ENCODE data around the gene RERE. TPM values are rescaled to one million over a fixed set of nuclear protein-coding genes. Genes with fewer than 3 reads are reported as not detected.

Gene RERE
- total RNA-seq, 1 experiment from 2014 or later, result 40.6 TPM

GRCh38 chr1:8351693-8352470 lies 465.6 kb downstream of the RERE start:
- intact Hi-C loops (cut with micrococcal nuclease), result no loop called here
- Histone ChIP-seq H3K27me3 (ENCODE audit: insufficient read depth, low read length) (no peaks in the 10 kb centered on the region), H4K20me1 (ENCODE audit: insufficient read depth) (no peaks in the 10 kb centered on the region), H3K9ac (ENCODE audit: low read length) (no peak overlapping the region), H2AFZ (ENCODE audit: low read depth, low read length, poor library complexity, severe bottlenecking) (no peak overlapping the region), H3K4me2 (ENCODE audit: low read length) (0 out of 2 replicates have a peak overlapping the region, but pooled peaks have one; percentile 5), H3K79me2 (ENCODE audit: insufficient read depth, low read length) (no peaks in the 10 kb centered on the region), H3K9me2 (ENCODE audit: insufficient read depth) (no peaks in the 10 kb centered on the region), H3K4me3 (replicated peaks in 1 of 2; ENCODE audit: low read depth in 1 of 2, low read length in 2 of 2) (no peak overlapping the region), H3K4me1 (ENCODE audit: control insufficient read depth in 1 of 2, insufficient read depth in 2 of 2, low read length in 2 of 2) (peaks cover 0 to 22% of the 10 kb centered on the region in 2 experiments; a peak in 3 of 4 replicates), H3K9me3 (ENCODE audit: control insufficient read depth in 1 of 2, insufficient read depth in 1 of 2, low read depth in 1 of 2, low read length in 2 of 2) (no peaks in the 10 kb centered on the region), H3K36me3 (ENCODE audit: control insufficient read depth in 1 of 2, insufficient read depth in 2 of 2, low read length in 2 of 2) (peaks cover 4 to 6% of the 10 kb centered on the region in 2 experiments; a peak in 2 of 4 replicates), H3K27ac (ENCODE audit: low read depth, low read length) (peak overlapping the region; percentile 36; the same call in 1 of the 2 replicates)
- no peak for DNase-seq (ENCODE audit: low read depth, low spot score)
- RAD21 ChIA-PET (ENCODE audit: low non-redundant PET in 1 of 2, low total read pairs in 2 of 2, uncharacterized antibody in 2 of 2, unreplicated experiment in 2 of 2), result interaction anchor here in 1 of 2 experiments (0.5 to 0.6 kb wide), 2 partner anchors 20 to 1203 kb away, joined by 4 to 5 read pairs; no protein-coding TSS in a partner anchor
- CTCF ChIA-PET, result interaction anchor here (0.9 to 3.2 kb wide), 4 partner anchors 371 to 497 kb away, joined by 3 to 35 read pairs (median 10); no protein-coding TSS in a partner anchor
- ATAC-seq, result peak; percentile 71
- BruUV-seq (replicated peaks), result no TSS peak
- POLR2A ChIA-PET, result no interaction called here
- no peak for TF ChIP-seq SP1 (IDR thresholded peaks at IDR 0.05; ENCODE audit: low read depth)
- no peak for TF ChIP-seq ZNF274 (IDR thresholded peaks at IDR 0.05; ENCODE audit: low read depth, low read length)
- no peak for TF ChIP-seq EGR1 (IDR thresholded peaks at IDR 0.05; ENCODE audit: low read depth)
- TF ChIP-seq POLR2A (IDR thresholded peaks at IDR 0.05; ENCODE audit: borderline replicate concordance, extremely low read depth, insufficient read depth, insufficient read length), result no peak
- no peak for TF ChIP-seq CBX3 (IDR thresholded peaks at IDR 0.05; ENCODE audit: low read depth)
- TF ChIP-seq ZBTB33 (IDR thresholded peaks at IDR 0.05; ENCODE audit: extremely low read depth, insufficient replicate concordance, low read length), result no peak
- TF ChIP-seq EZH2 (IDR thresholded peaks at IDR 0.05), result no peak
- TF ChIP-seq RAD21 (IDR thresholded peaks at IDR 0.05; ENCODE audit: low read depth), result peak; percentile 60
- no peak for TF ChIP-seq FOSL1 (IDR thresholded peaks at IDR 0.05; ENCODE audit: low read depth)
- TF ChIP-seq SIN3A (IDR thresholded peaks at IDR 0.05; ENCODE audit: low read depth), result no peak
- no peak for TF ChIP-seq MAX (IDR thresholded peaks at IDR 0.05)
- no peak for TF ChIP-seq TCF7L2 (IDR thresholded peaks at IDR 0.05; ENCODE audit: borderline replicate concordance, extremely low read depth, insufficient read depth, insufficient read length)
- no peak for TF ChIP-seq CEBPB (IDR thresholded peaks at IDR 0.05; ENCODE audit: low read depth)
- TF ChIP-seq REST (IDR thresholded peaks at IDR 0.05; ENCODE audit: low read depth), result no peak
- peak; percentile 10 for TF ChIP-seq YY1 (IDR thresholded peaks at IDR 0.05; ENCODE audit: extremely low read depth, insufficient replicate concordance, low read depth, low read length)
- TF ChIP-seq CTCF (IDR thresholded peaks at IDR 0.05 in 2 of 3, conservative IDR thresholded peaks at IDR 0.05 in 1 of 3; ENCODE audit: borderline replicate concordance in 1 of 3, insufficient read depth in 1 of 3, low read depth in 2 of 3, low read length in 2 of 3), result peak; percentile 61 to 90 (median 89); a peak in 5 of 6 replicates
- no peak for TF ChIP-seq ELF1 (IDR thresholded peaks at IDR 0.05; ENCODE audit: borderline replicate concordance, low read depth)
- TF ChIP-seq ATF3 (IDR thresholded peaks at IDR 0.05), result no peak
- no peak for TF ChIP-seq JUND (IDR thresholded peaks at IDR 0.05)
